PFSK-1 (cell line): ENCODE measurements around the gene NAP1L4.

ENCODE experiments used
- POLR2AphosphoS5 ChIP-seq: IDR thresholded peaks from 2 replicates; pipeline ENCODE4 v1.6.1; 2012; ENCODE audit warnings: low read depth, mild to moderate bottlenecking, control low read depth, low read length, moderate library complexity
- TAF1 ChIP-seq: IDR thresholded peaks from 2 replicates; pipeline ENCODE4 v1.6.1; 2012; ENCODE audit warnings: low read length, control low read depth, borderline replicate concordance; ENCODE audit not compliant: insufficient read depth

- TF ChIP-seq TAF1 (no peak), POLR2AphosphoS5 (no peak)
Measured at GRCh38 chr11:2917842-2918490, 74.2 kb downstream of the NAP1L4 start.
